HEK293 (cell line): ENCODE results near the gene PCDH12.

Experiments
- CTCF ChIA-PET: fragments of 350-600 bp; formaldehyde crosslinking; extraction: SDS; loops from one replicate; lab custom pipeline; 2021; ENCODE audit warnings: antibody characterized with exemption; lab: Yijun Ruan, JAX
- POLR2A ChIA-PET: fragments of 300-600 bp; formaldehyde crosslinking; extraction: SDS; loops from one replicate; lab custom pipeline; 2020; ENCODE audit warnings: antibody characterized with exemption, inconsistent platforms; lab: Yijun Ruan, JAX
- H3K27ac ChIP-seq: fragments of 200-500 bp; sonication (Bioruptor generic); 2 replicates; pipeline ENCODE4 v1.5.1; 2014; ENCODE audit warnings: low read depth, low read length, control low read depth, inconsistent platforms; ENCODE audit errors: extremely low read depth
- H3K36me3 ChIP-seq, 2 experiments: fragments of 200-500 bp in 1 of 2; sonication (Bioruptor generic) in 1 of 2; 1 replicate in 1 of 2; 2 replicates in 1 of 2; pipeline ENCODE4 v1.5.1; 2014 to 2017; ENCODE audit warnings: inconsistent platforms in 2 of 2, low read length in 2 of 2; ENCODE audit not compliant: control insufficient read depth in 2 of 2, insufficient read depth in 1 of 2
- H3K4me1 ChIP-seq: fragments of 200-500 bp; sonication (Bioruptor generic); 2 replicates; pipeline ENCODE4 v1.5.1; 2014; ENCODE audit warnings: mild to moderate bottlenecking, low read length, inconsistent platforms; ENCODE audit not compliant: control insufficient read depth, insufficient read depth
- H3K4me3 ChIP-seq: 2 replicates; pipeline ENCODE4 v1.5.1; 2011; ENCODE audit warnings: low read depth, mild to moderate bottlenecking, control low read depth, low read length, moderate library complexity
- H3K9me3 ChIP-seq: fragments of 200-500 bp; sonication (Bioruptor generic); 2 replicates; pipeline ENCODE4 v1.5.1; 2014; ENCODE audit warnings: low read depth, low read length, inconsistent platforms; ENCODE audit not compliant: control insufficient read depth, insufficient read depth
- ATF2 ChIP-seq: fragments of 450-650 bp; formaldehyde crosslinking; IDR thresholded peaks from 2 replicates; pipeline ENCODE4 v1.5.1; 2016; ENCODE audit warnings: missing biosample characterization, missing genetic modification characterization, low read depth
- BCL6B ChIP-seq: fragments of 450-650 bp; formaldehyde crosslinking; IDR thresholded peaks from 2 replicates; pipeline ENCODE4 v1.5.1; 2017; ENCODE audit warnings: missing biosample characterization, missing genetic modification characterization
- EGR2 ChIP-seq: fragments of 450-650 bp; formaldehyde crosslinking; IDR thresholded peaks from 2 replicates; pipeline ENCODE4 v1.5.1; 2016; ENCODE audit warnings: low read depth, missing biosample characterization, missing genetic modification characterization
- OSR2 ChIP-seq: fragments of 450-650 bp; formaldehyde crosslinking; IDR thresholded peaks from 2 replicates; pipeline ENCODE4 v1.5.1; 2016; ENCODE audit warnings: missing biosample characterization, missing genetic modification characterization
- SCRT2 ChIP-seq: fragments of 450-650 bp; formaldehyde crosslinking; IDR thresholded peaks from 2 replicates; pipeline ENCODE4 v1.5.1; 2016; ENCODE audit warnings: missing biosample characterization, missing genetic modification characterization
- SP7 ChIP-seq: fragments of 450-650 bp; formaldehyde crosslinking; IDR thresholded peaks from 2 replicates; pipeline ENCODE4 v1.5.1; 2016; ENCODE audit warnings: missing biosample characterization, missing genetic modification characterization
- TCF7L2 ChIP-seq: IDR thresholded peaks from 2 replicates; pipeline ENCODE4 v1.6.1; 2011; ENCODE audit warnings: low read depth, mild to moderate bottlenecking, inconsistent platforms, low read length, moderate library complexity, borderline replicate concordance
- TRIM28 ChIP-seq: IDR thresholded peaks from 2 replicates; pipeline ENCODE4 v1.6.1; 2011; ENCODE audit warnings: low read length, control low read depth, borderline replicate concordance
- ZBTB20 ChIP-seq: fragments of 450-650 bp; formaldehyde crosslinking; IDR thresholded peaks from 2 replicates; pipeline ENCODE4 v1.5.1; 2016; ENCODE audit warnings: missing biosample characterization, missing genetic modification characterization
- ZBTB48 ChIP-seq: fragments of 450-650 bp; formaldehyde crosslinking; IDR thresholded peaks from 2 replicates; pipeline ENCODE4 v1.5.1; 2016; ENCODE audit warnings: missing biosample characterization, missing genetic modification characterization
- ZNF112 ChIP-seq: fragments of 450-650 bp; formaldehyde crosslinking; IDR thresholded peaks from 2 replicates; pipeline ENCODE4 v1.5.0; 2017; ENCODE audit warnings: missing biosample characterization, missing genetic modification characterization
- ZNF19 ChIP-seq: fragments of 450-650 bp; formaldehyde crosslinking; IDR thresholded peaks from 2 replicates; pipeline ENCODE4; 2016; ENCODE audit warnings: missing biosample characterization, missing genetic modification characterization, low read depth
- ZNF2 ChIP-seq: fragments of 450-650 bp; formaldehyde crosslinking; IDR thresholded peaks from 2 replicates; pipeline ENCODE4 v1.5.1; 2016; ENCODE audit warnings: missing biosample characterization, missing genetic modification characterization
- ZNF202 ChIP-seq: fragments of 450-650 bp; formaldehyde crosslinking; IDR thresholded peaks from 2 replicates; pipeline ENCODE4 v1.5.1; 2016; ENCODE audit warnings: missing biosample characterization, missing genetic modification characterization, borderline replicate concordance
- ZNF214 ChIP-seq: fragments of 450-650 bp; formaldehyde crosslinking; IDR thresholded peaks from 2 replicates; pipeline ENCODE4 v1.5.1; 2017; ENCODE audit warnings: missing biosample characterization, mild to moderate bottlenecking, missing genetic modification characterization, borderline replicate concordance
- ZNF221 ChIP-seq: fragments of 450-650 bp; formaldehyde crosslinking; IDR thresholded peaks from 2 replicates; pipeline ENCODE4 v1.5.1; 2017; ENCODE audit warnings: missing biosample characterization, missing genetic modification characterization, borderline replicate concordance
- ZNF248 ChIP-seq: fragments of 450-650 bp; formaldehyde crosslinking; IDR thresholded peaks from 2 replicates; pipeline ENCODE4 v1.5.1; 2017; ENCODE audit warnings: missing biosample characterization, missing genetic modification characterization
- ZNF549 ChIP-seq: fragments of 450-650 bp; IDR thresholded peaks from 2 replicates; pipeline ENCODE4 v1.5.1; 2018; ENCODE audit warnings: missing biosample characterization, missing genetic modification characterization, mild to moderate bottlenecking, inconsistent platforms, moderate library complexity
- ZNF610 ChIP-seq: fragments of 450-650 bp; formaldehyde crosslinking; IDR thresholded peaks from 2 replicates; pipeline ENCODE4 v1.5.1; 2016; ENCODE audit warnings: missing biosample characterization, missing genetic modification characterization, borderline replicate concordance
- ZNF621 ChIP-seq: fragments of 450-650 bp; formaldehyde crosslinking; IDR thresholded peaks from 2 replicates; pipeline ENCODE4 v1.5.1; 2017; ENCODE audit warnings: missing biosample characterization, missing genetic modification characterization
- ZNF629 ChIP-seq: fragments of 450-650 bp; formaldehyde crosslinking; IDR thresholded peaks from 2 replicates; pipeline ENCODE4 v1.5.1; 2017; ENCODE audit warnings: missing biosample characterization, missing genetic modification characterization
- ZNF660 ChIP-seq: fragments of 450-650 bp; IDR thresholded peaks from 2 replicates; pipeline ENCODE4 v1.5.1; 2018; ENCODE audit warnings: missing biosample characterization, mild to moderate bottlenecking, missing genetic modification characterization
- ZNF664 ChIP-seq: fragments of 450-650 bp; formaldehyde crosslinking; IDR thresholded peaks from 2 replicates; pipeline ENCODE4 v1.5.1; 2016; ENCODE audit warnings: missing biosample characterization, missing genetic modification characterization
- ZNF701 ChIP-seq: fragments of 450-650 bp; formaldehyde crosslinking; IDR thresholded peaks from 2 replicates; pipeline ENCODE4 v1.5.1; 2016; ENCODE audit warnings: missing biosample characterization, missing genetic modification characterization
- ZNF76 ChIP-seq: fragments of 450-650 bp; formaldehyde crosslinking; IDR thresholded peaks from 2 replicates; pipeline ENCODE4; 2016; ENCODE audit warnings: low read depth, missing biosample characterization, missing genetic modification characterization, borderline replicate concordance
- ZNF776 ChIP-seq: fragments of 450-650 bp; formaldehyde crosslinking; IDR thresholded peaks from 2 replicates; pipeline ENCODE4 v1.5.0; 2017; ENCODE audit warnings: missing biosample characterization, missing genetic modification characterization, borderline replicate concordance
- ZNF785 ChIP-seq: fragments of 450-650 bp; formaldehyde crosslinking; IDR thresholded peaks from 2 replicates; pipeline ENCODE4 v1.5.1; 2016; ENCODE audit warnings: missing biosample characterization, missing genetic modification characterization
- ZXDB ChIP-seq: fragments of 450-650 bp; formaldehyde crosslinking; IDR thresholded peaks from 2 replicates; pipeline ENCODE4 v1.5.1; 2016; ENCODE audit warnings: missing biosample characterization, missing genetic modification characterization
- TF ChIP-seq, protein P1 (sequence below): fragments of 450-650 bp; formaldehyde crosslinking; IDR thresholded peaks from 2 replicates; pipeline ENCODE4 v1.5.1; 2016; ENCODE audit warnings: missing biosample characterization, missing genetic modification characterization
- TF ChIP-seq, protein P2 (sequence below): fragments of 450-650 bp; formaldehyde crosslinking; IDR thresholded peaks from 2 replicates; pipeline ENCODE4 v1.5.1; 2016; ENCODE audit warnings: missing biosample characterization, missing genetic modification characterization

PCDH12 gene

GRCh38 chr5:141935538-141935937, 22.5 kb downstream of the PCDH12 start:
- Histone ChIP-seq H3K4me1 (no peaks in the 10 kb centered on the region), H3K27ac (no peak overlapping the region), H3K4me3 (no peak overlapping the region), H3K9me3 (no peaks in the 10 kb centered on the region), H3K36me3 (peaks cover 15 to 87% of the 10 kb centered on the region in 2 experiments)
- ChIA-PET CTCF (no interaction called here), POLR2A (no interaction called here)
- TF ChIP-seq ZNF76 (tag by site-specific recombination) (no peak), SCRT2 (0 out of 2 replicates have a peak, but pooled peaks have one; percentile 19)

- TF ChIP-seq ZNF221 = no peak
- no peak for TF ChIP-seq ZNF19
- TF ChIP-seq BCL6B (tag by site-specific recombination) = no peak
- TF ChIP-seq ZNF660 (tag by site-specific recombination) = no peak
- 0 out of 2 replicates have a peak, but pooled peaks have one; percentile 20 for TF ChIP-seq ZNF112 (tag by site-specific recombination)
- no peak for TF ChIP-seq ZNF621
- TF ChIP-seq OSR2 (tag by site-specific recombination) = no peak
- TF ChIP-seq TRIM28 = no peak
- no peak for TF ChIP-seq ZNF202
- TF ChIP-seq TCF7L2 = no peak
- no peak for TF ChIP-seq ZNF549 (tag by site-specific recombination)
- no peak for TF ChIP-seq ZNF2 (tag by site-specific recombination)
- TF ChIP-seq ZNF214 (tag by site-specific recombination) = no peak
- no peak for TF ChIP-seq SP7 (tag by site-specific recombination)
- TF ChIP-seq ZNF776 (tag by site-specific recombination) = 0 out of 2 replicates have a peak, but pooled peaks have one; percentile 28
- TF ChIP-seq ATF2 (tag by site-specific recombination) = no peak
- TF ChIP-seq, protein P1, sequence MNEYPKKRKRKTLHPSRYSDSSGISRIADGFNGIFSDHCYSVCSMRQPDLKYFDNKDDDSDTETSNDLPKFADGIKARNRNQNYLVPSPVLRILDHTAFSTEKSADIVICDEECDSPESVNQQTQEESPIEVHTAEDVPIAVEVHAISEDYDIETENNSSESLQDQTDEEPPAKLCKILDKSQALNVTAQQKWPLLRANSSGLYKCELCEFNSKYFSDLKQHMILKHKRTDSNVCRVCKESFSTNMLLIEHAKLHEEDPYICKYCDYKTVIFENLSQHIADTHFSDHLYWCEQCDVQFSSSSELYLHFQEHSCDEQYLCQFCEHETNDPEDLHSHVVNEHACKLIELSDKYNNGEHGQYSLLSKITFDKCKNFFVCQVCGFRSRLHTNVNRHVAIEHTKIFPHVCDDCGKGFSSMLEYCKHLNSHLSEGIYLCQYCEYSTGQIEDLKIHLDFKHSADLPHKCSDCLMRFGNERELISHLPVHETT = no peak
- TF ChIP-seq ZNF629 = no peak
- TF ChIP-seq ZNF248 = no peak
- no peak for TF ChIP-seq EGR2
- no peak for TF ChIP-seq ZBTB20
- TF ChIP-seq ZNF785 = no peak
- peak; percentile 65 for TF ChIP-seq ZNF664
- TF ChIP-seq ZBTB48 (tag by site-specific recombination) = peak; percentile 45; the same call in 1 of the 2 replicates
- TF ChIP-seq, protein P2, sequence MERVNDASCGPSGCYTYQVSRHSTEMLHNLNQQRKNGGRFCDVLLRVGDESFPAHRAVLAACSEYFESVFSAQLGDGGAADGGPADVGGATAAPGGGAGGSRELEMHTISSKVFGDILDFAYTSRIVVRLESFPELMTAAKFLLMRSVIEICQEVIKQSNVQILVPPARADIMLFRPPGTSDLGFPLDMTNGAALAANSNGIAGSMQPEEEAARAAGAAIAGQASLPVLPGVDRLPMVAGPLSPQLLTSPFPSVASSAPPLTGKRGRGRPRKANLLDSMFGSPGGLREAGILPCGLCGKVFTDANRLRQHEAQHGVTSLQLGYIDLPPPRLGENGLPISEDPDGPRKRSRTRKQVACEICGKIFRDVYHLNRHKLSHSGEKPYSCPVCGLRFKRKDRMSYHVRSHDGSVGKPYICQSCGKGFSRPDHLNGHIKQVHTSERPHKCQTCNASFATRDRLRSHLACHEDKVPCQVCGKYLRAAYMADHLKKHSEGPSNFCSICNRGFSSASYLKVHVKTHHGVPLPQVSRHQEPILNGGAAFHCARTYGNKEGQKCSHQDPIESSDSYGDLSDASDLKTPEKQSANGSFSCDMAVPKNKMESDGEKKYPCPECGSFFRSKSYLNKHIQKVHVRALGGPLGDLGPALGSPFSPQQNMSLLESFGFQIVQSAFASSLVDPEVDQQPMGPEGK (tag by site-specific recombination) = no peak
- TF ChIP-seq ZNF610 (tag by site-specific recombination) = no peak
- TF ChIP-seq ZXDB (tag by site-specific recombination) = no peak
- TF ChIP-seq ZNF701 = no peak
- H3K36me3 ChIP-seq = peaks cover 13 to 89% of the 10 kb centered on the region in 2 experiments
- no peak overlapping the region for H3K4me3 ChIP-seq
- no peaks in the 10 kb centered on the region for H3K9me3 ChIP-seq
- ChIA-PET POLR2A (interaction anchor here (1.3 kb wide), 1 partner anchor 11 kb away, joined by 5 read pairs; the partner anchor contains the start of gene DELE1), CTCF (interaction anchor here (1.4 to 2.3 kb wide), 2 partner anchors 26 to 238 kb away, joined by 4 to 12 read pairs; no protein-coding TSS in a partner anchor)
- H3K4me1 ChIP-seq = no peaks in the 10 kb centered on the region
- H3K27ac ChIP-seq = no peak overlapping the region
Observed at GRCh38 chr5:141934099-141934844, 23.7 kb downstream of the PCDH12 start.
